Tibial nerve (tissue), 4 donors: ENCODE measurements around the gene SMAD6. TPM values are rescaled to one million over a fixed set of nuclear protein-coding genes. Genes with fewer than 3 reads are reported as not detected.

ENCODE experiments used
- DNase-seq, 2 donors: peaks; one replicate each; pipeline ENCODE4 v3.0.0-alpha.2; 2019; ENCODE audit warnings: low spot score in 2 of 2
- H3K27ac ChIP-seq, 4 donors: fragments of 200-600 bp; sonication (generic) in 3 of 4; one replicate each; pipeline ENCODE4 v1.5.1; 2017 to 2019; ENCODE audit warnings: mild to moderate bottlenecking in 1 of 4
- H3K27me3 ChIP-seq, 2 donors: fragments of 200-600 bp; sonication (generic) in 1 of 2; one replicate each; pipeline versions ENCODE4 v1.5.1 to v1.6.0; 2017 to 2019
- H3K36me3 ChIP-seq, 3 donors: fragments of 200-600 bp; sonication (generic); one replicate each; pipeline ENCODE4 v1.5.1; 2018 to 2019
- H3K4me1 ChIP-seq, 4 donors: fragments of 200-600 bp; sonication (generic) in 3 of 4; one replicate each; pipeline ENCODE4 v1.5.1; 2017 to 2019
- H3K4me3 ChIP-seq, 4 donors: fragments of 200-600 bp; sonication (generic) in 3 of 4; one replicate each; pipeline ENCODE4 v1.5.1; 2017 to 2019; ENCODE audit warnings: mild to moderate bottlenecking in 1 of 4, moderate library complexity in 1 of 4
- H3K9me3 ChIP-seq, 4 donors: fragments of 200-600 bp; sonication (generic) in 3 of 4; one replicate each; pipeline ENCODE4 v1.5.1; 2017 to 2019
- EP300 ChIP-seq, 2 donors: sonication (generic); formaldehyde crosslinking; IDR thresholded peaks; one replicate each; pipeline ENCODE4 v1.6.1; 2017; ENCODE audit warnings: antibody characterized with exemption in 2 of 2, mild to moderate bottlenecking in 1 of 2
- POLR2A ChIP-seq, 2 donors: fragments of 450-650 bp; IDR thresholded peaks; one replicate each; pipeline ENCODE4 v1.6.1; 2017; ENCODE audit warnings: antibody characterized with exemption in 2 of 2, mild to moderate bottlenecking in 2 of 2, moderate library complexity in 2 of 2
- WGBS, 2 donors: methylation state at CpG; one replicate each; pipeline ENCODE4 v1.1.5; 2018; 5-methylcytosine and 5-hydroxymethylcytosine counted together
- total RNA-seq, 4 donors: library from RNA; depleted of rRNA; stranded (reverse); fragments of >200 nt; gene quantifications; one replicate each; pipeline ENCODE4 v1.1.0, GENCODE V29; 2016
- TF ChIP-seq, protein P1 (sequence below), 5 experiments: fragments of 200-600 bp in 3 of 5; fragments of 450-650 bp in 2 of 5; sonication (generic) in 3 of 5; IDR thresholded peaks; one replicate each; pipeline ENCODE4 v1.5.1; 2016 to 2019; ENCODE audit warnings: antibody characterized with exemption in 5 of 5, mild to moderate bottlenecking in 3 of 5, moderate library complexity in 2 of 5

The SMAD6 gene
- total RNA-seq, 4 donors from 2014 or later: 41.9 to 57.2 (median 48.6) TPM

DNA sequence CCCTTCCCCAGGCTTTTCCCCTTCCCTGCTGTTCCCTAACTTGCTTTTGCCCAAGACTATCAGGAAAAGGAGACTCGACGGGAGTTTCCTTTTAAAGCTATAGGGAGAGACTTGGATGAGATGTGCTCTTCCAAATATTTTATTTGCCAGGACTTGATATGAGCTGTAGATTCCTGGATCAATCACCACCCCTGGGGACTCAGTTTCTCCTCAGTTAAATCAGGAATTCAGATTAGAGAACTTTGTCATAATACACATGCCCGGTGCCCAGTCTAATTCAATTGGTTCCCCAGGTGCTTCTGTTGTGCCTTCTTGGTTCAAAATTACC, 46.6 kb downstream of the SMAD6 start:
- WGBS, 2 donors: 62 to 69% methylated on average over 3 of the region's 3 CpGs
- TF ChIP-seq, protein P1, sequence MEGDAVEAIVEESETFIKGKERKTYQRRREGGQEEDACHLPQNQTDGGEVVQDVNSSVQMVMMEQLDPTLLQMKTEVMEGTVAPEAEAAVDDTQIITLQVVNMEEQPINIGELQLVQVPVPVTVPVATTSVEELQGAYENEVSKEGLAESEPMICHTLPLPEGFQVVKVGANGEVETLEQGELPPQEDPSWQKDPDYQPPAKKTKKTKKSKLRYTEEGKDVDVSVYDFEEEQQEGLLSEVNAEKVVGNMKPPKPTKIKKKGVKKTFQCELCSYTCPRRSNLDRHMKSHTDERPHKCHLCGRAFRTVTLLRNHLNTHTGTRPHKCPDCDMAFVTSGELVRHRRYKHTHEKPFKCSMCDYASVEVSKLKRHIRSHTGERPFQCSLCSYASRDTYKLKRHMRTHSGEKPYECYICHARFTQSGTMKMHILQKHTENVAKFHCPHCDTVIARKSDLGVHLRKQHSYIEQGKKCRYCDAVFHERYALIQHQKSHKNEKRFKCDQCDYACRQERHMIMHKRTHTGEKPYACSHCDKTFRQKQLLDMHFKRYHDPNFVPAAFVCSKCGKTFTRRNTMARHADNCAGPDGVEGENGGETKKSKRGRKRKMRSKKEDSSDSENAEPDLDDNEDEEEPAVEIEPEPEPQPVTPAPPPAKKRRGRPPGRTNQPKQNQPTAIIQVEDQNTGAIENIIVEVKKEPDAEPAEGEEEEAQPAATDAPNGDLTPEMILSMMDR (IDR thresholded peaks at IDR 0.05): no peak
- TF ChIP-seq POLR2A (IDR thresholded peaks at IDR 0.05) (no peak), EP300 (IDR thresholded peaks at IDR 0.05) (no peak)
- no peak overlapping the region for H3K4me3 ChIP-seq

DNA sequence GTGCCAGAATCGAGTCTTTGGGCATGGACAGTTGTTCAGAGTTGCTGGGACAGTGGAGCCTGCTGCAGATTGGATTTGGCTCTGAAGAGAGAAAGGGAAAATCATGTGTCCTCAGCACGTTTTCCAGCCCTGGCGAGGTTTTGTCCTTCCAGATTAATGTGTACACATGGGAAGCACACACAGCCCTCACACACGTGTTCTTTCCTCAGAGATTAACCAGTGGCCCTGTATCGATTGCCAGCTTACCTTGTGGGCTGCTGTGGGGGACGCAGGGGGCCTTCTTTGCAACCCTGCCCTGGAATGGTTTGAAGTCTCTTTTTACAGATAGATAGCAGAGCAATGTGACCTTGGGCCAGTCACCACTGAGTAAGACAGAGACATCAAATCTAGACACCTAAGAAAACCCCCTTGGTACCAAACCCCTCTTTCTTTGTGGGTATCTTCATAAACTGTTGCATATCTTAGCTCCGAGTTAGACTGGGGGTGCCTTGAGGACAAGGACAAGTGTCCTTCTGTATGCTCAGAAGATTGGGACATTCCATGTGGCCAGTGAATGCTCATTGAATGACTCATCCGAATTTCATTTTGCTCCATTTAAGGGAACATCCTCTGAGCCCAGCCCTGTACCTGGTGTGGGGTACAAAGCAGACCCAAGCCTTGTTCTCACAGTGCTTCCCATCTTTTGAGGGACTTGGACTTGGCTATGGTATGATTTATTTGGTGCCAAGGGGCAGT, 48.0 kb downstream of the SMAD6 start:
- DNase-seq: no peak
- Histone ChIP-seq H3K27me3 (no peaks in the 10 kb centered on the region), H3K36me3 (peaks cover 0 to 8% (median 0%) of the 10 kb centered on the region in 3 donors), H3K9me3 (peaks cover 0 to 5% (median under 1%) of the 10 kb centered on the region in 4 donors), H3K4me1 (peaks cover 4 to 80% (median 28%) of the 10 kb centered on the region in 4 donors), H3K27ac (peak overlapping the region in 1 of 4 donors; percentile 17), H3K4me3 (no peak overlapping the region)
- TF ChIP-seq POLR2A (IDR thresholded peaks at IDR 0.05) (no peak), EP300 (IDR thresholded peaks at IDR 0.05) (no peak)
- TF ChIP-seq, protein P1 (IDR thresholded peaks at IDR 0.05): no peak
- WGBS, 2 donors: 77 to 78% methylated on average over 8 of the region's 8 CpGs

More for the DNA sequence above, 46.6 kb downstream of the SMAD6 start:
- Histone ChIP-seq H3K27me3 (no peaks in the 10 kb centered on the region), H3K27ac (peak overlapping the region in 3 of 4 donors; percentile 4 to 74 (median 15)), H3K9me3 (no peaks in the 10 kb centered on the region), H3K36me3 (no peaks in the 10 kb centered on the region), H3K4me1 (peaks cover 4 to 93% (median 36%) of the 10 kb centered on the region in 4 donors)
- no peak for DNase-seq

DNA sequence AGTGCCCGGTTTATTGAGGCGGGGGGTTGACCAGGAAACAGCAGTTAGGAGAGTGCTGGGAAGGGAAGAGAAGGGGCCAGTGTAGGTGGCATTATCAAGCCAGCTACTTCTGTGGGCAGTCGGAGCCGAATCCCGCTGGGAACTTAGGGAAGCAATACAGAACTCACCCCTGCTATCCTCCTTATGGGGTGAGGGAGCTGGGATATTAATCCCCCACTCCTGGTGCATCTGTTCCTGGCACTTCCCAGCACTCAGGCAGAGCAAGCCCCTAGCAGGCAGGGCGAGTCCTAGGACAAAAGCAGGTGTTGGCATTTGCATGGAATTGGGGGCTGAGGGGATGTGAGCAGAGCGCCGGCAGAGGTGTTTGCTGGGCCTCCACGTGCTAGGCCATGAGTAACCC, 48.6 kb downstream of the SMAD6 start:
- peak overlapping the region in 1 of 4 donors; percentile 17 for H3K27ac ChIP-seq
- peaks cover 0 to 11% (median 3%) of the 10 kb centered on the region in 4 donors for H3K9me3 ChIP-seq
- no peak for DNase-seq
- 85 to 87% methylated on average over 9 of the region's 9 CpGs for WGBS, 2 donors
- no peak for TF ChIP-seq POLR2A (IDR thresholded peaks at IDR 0.05)
- TF ChIP-seq, protein P1 (IDR thresholded peaks at IDR 0.05): no peak
- no peak for TF ChIP-seq EP300 (IDR thresholded peaks at IDR 0.05)
- no peak overlapping the region for H3K4me3 ChIP-seq
- no peaks in the 10 kb centered on the region for H3K27me3 ChIP-seq
- H3K4me1 ChIP-seq: peaks cover 4 to 75% (median 25%) of the 10 kb centered on the region in 4 donors
- H3K36me3 ChIP-seq: peaks cover 0 to 14% (median 0%) of the 10 kb centered on the region in 3 donors

- H3K4me1 ChIP-seq: peaks cover 4 to 73% (median 19%) of the 10 kb centered on the region in 4 donors
- H3K9me3 ChIP-seq: peaks cover 0 to 13% (median 3%) of the 10 kb centered on the region in 4 donors
- TF ChIP-seq, protein P1 (IDR thresholded peaks at IDR 0.05): no peak
- TF ChIP-seq EP300 (IDR thresholded peaks at IDR 0.05): no peak
- TF ChIP-seq POLR2A (IDR thresholded peaks at IDR 0.05): no peak
- no peak overlapping the region for H3K4me3 ChIP-seq
- whole genome bisulfite sequencing, 2 donors: 52 to 73% methylated on average over 6 of the region's 7 CpGs
- peaks cover 0 to 16% (median 0%) of the 10 kb centered on the region in 3 donors for H3K36me3 ChIP-seq
- DNase-seq: no peak
- H3K27ac ChIP-seq: peak overlapping the region in 2 of 4 donors; percentile 19 to 35
- no peaks in the 10 kb centered on the region for H3K27me3 ChIP-seq
Measured at GRCh38 chr15:66751579-66751978, 49.5 kb downstream of the SMAD6 start.

- H3K36me3 ChIP-seq: peaks cover 0 to 16% (median 0%) of the 10 kb centered on the region in 3 donors
- H3K9me3 ChIP-seq: peaks cover 0 to 13% (median 3%) of the 10 kb centered on the region in 4 donors
- 56 to 67% methylated on average over 2 of the region's 2 CpGs for WGBS, 2 donors
- peaks cover 4 to 72% (median 20%) of the 10 kb centered on the region in 4 donors for H3K4me1 ChIP-seq
- H3K4me3 ChIP-seq: no peak overlapping the region
- TF ChIP-seq, protein P1 (IDR thresholded peaks at IDR 0.05): no peak
- TF ChIP-seq POLR2A (IDR thresholded peaks at IDR 0.05): no peak
- H3K27me3 ChIP-seq: no peaks in the 10 kb centered on the region
- peak overlapping the region in 2 of 4 donors; percentile 19 to 35 for H3K27ac ChIP-seq
- no peak for DNase-seq
Measured at GRCh38 chr15:66752078-66752477, 50.0 kb downstream of the SMAD6 start.
